Liver (tissue), 9 donors: Measurements from ENCODE around the gene RALGAPB. TPM values are rescaled to one million over a fixed set of nuclear protein-coding genes. Genes with fewer than 3 reads are reported as not detected.
A peak's percentile ranks its signal among the peaks of the same experiment; 100 is the strongest.

ENCODE experiments used
- DNase-seq: peaks from one replicate; pipeline ENCODE4 v3.0.0-alpha.2; 2017; ENCODE audit warnings: low spot score
- H3K27ac ChIP-seq, 2 donors: one replicate each; pipeline ENCODE4 v1.7.0; 2013; ENCODE audit warnings: inconsistent platforms in 2 of 2, low read length in 2 of 2, control low read depth in 1 of 2, low read depth in 1 of 2, mild to moderate bottlenecking in 1 of 2
- H3K27me3 ChIP-seq, 4 donors: one replicate each; pipeline versions ENCODE4 v1.6.1 to v1.7.0; 2013; ENCODE audit warnings: low read length in 3 of 4, inconsistent platforms in 1 of 4, mild to moderate bottlenecking in 1 of 4, moderate library complexity in 1 of 4; ENCODE audit not compliant: control insufficient read depth in 4 of 4, insufficient read depth in 4 of 4
- H3K36me3 ChIP-seq, 4 donors: one replicate each; pipeline versions ENCODE4 v1.6.1 to v1.7.0; 2013; ENCODE audit warnings: low read length in 3 of 4, mild to moderate bottlenecking in 3 of 4, low read depth in 1 of 4, moderate library complexity in 1 of 4; ENCODE audit not compliant: control insufficient read depth in 4 of 4, insufficient read depth in 3 of 4
- H3K4me1 ChIP-seq, 4 donors: one replicate each; pipeline versions ENCODE4 v1.6.1 to v1.7.0; 2013; ENCODE audit warnings: low read length in 3 of 4, mild to moderate bottlenecking in 3 of 4, moderate library complexity in 1 of 4; ENCODE audit not compliant: control insufficient read depth in 4 of 4, insufficient read depth in 4 of 4
- H3K4me3 ChIP-seq, 3 donors: one replicate each; pipeline versions ENCODE4 v1.6.1 to v1.7.0; 2013; ENCODE audit warnings: low read length in 3 of 3, control low read depth in 1 of 3, low read depth in 1 of 3, mild to moderate bottlenecking in 1 of 3
- H3K9ac ChIP-seq, 2 donors: one replicate each; pipeline ENCODE4 v1.7.0; 2013; ENCODE audit warnings: low read length in 2 of 2, mild to moderate bottlenecking in 2 of 2, moderate library complexity in 2 of 2, control low read depth in 1 of 2, low read depth in 1 of 2
- H3K9me3 ChIP-seq, 4 donors: one replicate each; pipeline versions ENCODE4 v1.6.1 to v1.7.0; 2013; ENCODE audit warnings: low read length in 3 of 4; ENCODE audit not compliant: control insufficient read depth in 4 of 4
- ATF3 ChIP-seq: IDR thresholded peaks from 2 replicates; pipeline ENCODE4 v1.6.1; 2016; ENCODE audit warnings: antibody characterized with exemption
- CTCF ChIP-seq: fragments of 150-350 bp; IDR thresholded peaks from 2 replicates; pipeline ENCODE4 v1.5.1; 2017; ENCODE audit warnings: improper control_type of control experiment, low read depth, low read length; ENCODE audit not compliant: missing input control
- FOXA1 ChIP-seq: IDR thresholded peaks from 2 replicates; pipeline ENCODE4 v1.6.1; 2016; ENCODE audit warnings: antibody characterized with exemption
- FOXA2 ChIP-seq: IDR thresholded peaks from 2 replicates; pipeline ENCODE4 v1.6.1; 2016; ENCODE audit warnings: antibody characterized with exemption
- GABPA ChIP-seq, 2 donors: IDR thresholded peaks in 1 of 2; conservative IDR thresholded peaks in 1 of 2; 2 replicates each; pipeline ENCODE4 v1.6.1; 2016; ENCODE audit warnings: antibody characterized with exemption in 2 of 2, mild to moderate bottlenecking in 1 of 2, moderate library complexity in 1 of 2
- HNF4A ChIP-seq, 2 donors: conservative IDR thresholded peaks; 2 replicates each; pipeline ENCODE4 v1.6.1; 2016; ENCODE audit warnings: antibody characterized with exemption in 2 of 2, mild to moderate bottlenecking in 2 of 2
- JUND ChIP-seq, 2 donors: IDR thresholded peaks; 2 replicates each; pipeline ENCODE4 v1.6.1; 2016; ENCODE audit warnings: antibody characterized with exemption in 2 of 2
- NR2F2 ChIP-seq: IDR thresholded peaks from 2 replicates; pipeline ENCODE4 v1.6.1; 2016; ENCODE audit warnings: antibody characterized with exemption
- RAD21 ChIP-seq, 2 donors: IDR thresholded peaks; 2 replicates each; pipeline ENCODE4 v1.6.1; 2016; ENCODE audit warnings: antibody characterized with exemption in 2 of 2, mild to moderate bottlenecking in 2 of 2
- RXRA ChIP-seq, 2 donors: IDR thresholded peaks; 2 replicates each; pipeline ENCODE4 v1.6.1; 2017 to 2018; ENCODE audit warnings: antibody characterized with exemption in 2 of 2, mild to moderate bottlenecking in 1 of 2
- SP1 ChIP-seq: IDR thresholded peaks from 2 replicates; pipeline ENCODE4 v1.6.1; 2018; ENCODE audit warnings: antibody characterized with exemption, mild to moderate bottlenecking
- YY1 ChIP-seq: IDR thresholded peaks from 2 replicates; pipeline ENCODE4 v1.6.1; 2016; ENCODE audit warnings: antibody characterized with exemption, mild to moderate bottlenecking
- ZBTB33 ChIP-seq: IDR thresholded peaks from 2 replicates; pipeline ENCODE4 v1.6.1; 2016; ENCODE audit warnings: antibody characterized with exemption
- WGBS: extraction: QIAGEN DNeasy Blood & Tissue Kit; methylation state at CpG from one replicate; pipeline ENCODE4 v1.1.7; 2013; 5-methylcytosine and 5-hydroxymethylcytosine counted together
- polyA plus RNA-seq, 2 donors: library from polyadenylated mRNA; stranded (reverse) in 1 of 2; unstranded in 1 of 2; fragments of 200-250 nt in 1 of 2; fragments of >200 nt in 1 of 2; fragmentation: Nextera tagmentation in 1 of 2; extraction: Ambion mirVana in 1 of 2; gene quantifications; one replicate each; pipeline versions ENCODE4 v1.2.1 to v1.2.3, GENCODE V29; 2013 to 2015
- total RNA-seq, 2 donors: library from RNA; depleted of rRNA; stranded (reverse); fragments of >200 nt; gene quantifications; one replicate each; pipeline ENCODE4 v1.2.3, GENCODE V29; 2014
- donor health status: healthy.
- donor health status: healthy.
- donor health status: healthy.
- donor health status: healthy.
- donor health status: healthy.

The RALGAPB gene
- total and polyA plus RNA-seq, 4 donors = 4.3 to 19.7 (median 9.5) TPM

GRCh38 chr20:38604873-38605303 lies 132.2 kb downstream of the RALGAPB start:
- no peak for DNase-seq
- TF ChIP-seq GABPA (IDR thresholded peaks at IDR 0.05 in 1 of 2, conservative IDR thresholded peaks at IDR 0.05 in 1 of 2) (no peak), HNF4A (conservative IDR thresholded peaks at IDR 0.05) (no peak), RAD21 (IDR thresholded peaks at IDR 0.05) (no peak), NR2F2 (peak; percentile 14), ATF3 (no peak), CTCF (no peak), FOXA2 (no peak)
- no peak overlapping the region for H3K9ac ChIP-seq
- peaks cover 0 to 2% (median 0%) of the 10 kb centered on the region in 4 donors for H3K4me1 ChIP-seq
- H3K27me3 ChIP-seq = peaks cover 0 to 15% (median 2%) of the 10 kb centered on the region in 4 donors
- no peak overlapping the region for H3K27ac ChIP-seq
- H3K9me3 ChIP-seq = no peaks in the 10 kb centered on the region
- H3K4me3 ChIP-seq = no peak overlapping the region
- H3K36me3 ChIP-seq = no peaks in the 10 kb centered on the region
- 36% methylated on average over 4 of the region's 4 CpGs for WGBS

- H3K9ac ChIP-seq = no peak overlapping the region
- H3K36me3 ChIP-seq = no peaks in the 10 kb centered on the region
- H3K27me3 ChIP-seq = peaks cover 0 to 12% (median 2%) of the 10 kb centered on the region in 4 donors
- H3K27ac ChIP-seq = no peak overlapping the region
- WGBS = 52% methylated on average over 12 of the region's 12 CpGs
- no peaks in the 10 kb centered on the region for H3K4me1 ChIP-seq
- no peak for TF ChIP-seq RXRA (IDR thresholded peaks at IDR 0.05)
- DNase-seq = no peak
- no peaks in the 10 kb centered on the region for H3K9me3 ChIP-seq
- H3K4me3 ChIP-seq = no peak overlapping the region
Observed at GRCh38 chr20:38607351-38607750, 134.7 kb downstream of the RALGAPB start.

- no peak overlapping the region for H3K9ac ChIP-seq
- DNase-seq = no peak
- no peak overlapping the region for H3K4me3 ChIP-seq
- TF ChIP-seq FOXA1 (no peak), SP1 (no peak), ATF3 (no peak), ZBTB33 (no peak), HNF4A (conservative IDR thresholded peaks at IDR 0.05) (no peak), JUND (IDR thresholded peaks at IDR 0.05) (no peak), YY1 (no peak)
- no peaks in the 10 kb centered on the region for H3K9me3 ChIP-seq
- peaks cover 0 to 6% (median 2%) of the 10 kb centered on the region in 4 donors for H3K27me3 ChIP-seq
- no peak overlapping the region for H3K27ac ChIP-seq
- H3K36me3 ChIP-seq = no peaks in the 10 kb centered on the region
- no peaks in the 10 kb centered on the region for H3K4me1 ChIP-seq
- WGBS = 84% methylated on average over 4 of the region's 4 CpGs
Observed at GRCh38 chr20:38608188-38608587, 135.5 kb downstream of the RALGAPB start.
